ENCODE measurements around the gene C22orf23.
A peak's percentile ranks its signal among the peaks of the same experiment; 100 is the strongest.
"Not testable (repeated sequence)": the region's sequence is repeated elsewhere in the genome, so short reads cannot be mapped to it uniquely, and the experiment has no call there.

The C22orf23 gene

GRCh38 chr22:37953062-37953436, 352 bp downstream of the C22orf23 start:
- DNase-seq, result no peak

GRCh38 chr22:37952629-37953028, 772 bp downstream of the C22orf23 start:
- not testable (repeated sequence) for DNase-seq

- DNase-seq, result no peak
Observed at GRCh38 chr22:37951305-37951704, 2.1 kb downstream of the C22orf23 start.

DNA sequence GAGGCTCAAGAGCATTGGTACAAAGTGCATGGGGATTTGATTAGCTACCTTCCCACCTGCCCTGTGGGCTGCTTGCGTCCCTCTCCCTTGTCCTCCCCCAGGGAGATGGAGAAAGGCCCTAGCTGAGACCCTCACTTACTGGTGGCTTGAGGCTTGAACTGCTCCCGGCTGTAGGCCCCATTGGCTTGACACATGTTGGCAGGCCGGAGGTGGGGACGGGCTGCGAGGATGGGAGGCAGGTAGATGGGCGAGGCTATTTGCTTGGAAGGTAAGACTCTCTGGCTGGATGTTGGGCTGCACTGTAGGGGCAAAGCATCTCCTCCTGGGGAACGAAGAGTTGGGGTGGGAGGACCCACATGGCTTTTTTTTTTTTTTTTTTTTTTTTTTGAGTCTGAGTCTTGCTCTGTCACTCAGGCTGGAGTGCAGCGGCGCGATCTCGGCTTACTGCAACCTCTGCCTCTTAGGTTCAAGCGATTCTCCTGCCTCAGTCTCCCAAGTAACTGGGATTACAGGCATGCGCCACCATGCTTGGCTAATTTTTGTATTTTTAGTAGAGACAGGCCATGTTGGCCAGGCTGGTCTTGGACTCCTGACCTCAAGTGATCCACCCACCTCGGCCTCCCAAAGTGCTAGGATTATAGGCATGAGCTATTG, 6.1 kb downstream of the C22orf23 start:
- DNase-seq, result not testable (repeated sequence)

- DNase-seq, result not testable (repeated sequence)
Observed at GRCh38 chr22:37944423-37944822, 9.0 kb downstream of the C22orf23 start.

DNA sequence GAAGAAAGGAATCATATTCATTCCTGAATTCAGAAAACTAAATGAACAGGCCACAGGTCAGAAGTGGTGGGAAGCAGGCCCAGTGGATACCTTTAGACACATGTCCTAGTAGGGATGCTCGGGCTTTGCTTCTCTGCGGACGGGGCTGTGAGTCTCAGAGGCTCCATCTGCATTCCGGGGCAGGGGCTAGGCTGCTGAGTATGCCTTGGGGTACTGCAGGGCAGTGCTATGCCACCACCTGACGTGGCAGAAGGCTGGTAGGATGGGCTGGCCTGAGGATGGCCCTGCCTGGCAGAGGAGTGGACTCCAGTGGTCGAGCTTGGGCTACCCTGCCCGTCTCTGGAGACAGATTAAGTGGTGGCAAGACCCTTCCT, 9.6 kb downstream of the C22orf23 start:
- no peak for DNase-seq

GRCh38 chr22:37943136-37943824, 10.1 kb downstream of the C22orf23 start:
- no peak for DNase-seq

- DNase-seq, result no peak
Observed at GRCh38 chr22:37942133-37942532, 11.3 kb downstream of the C22orf23 start.

GRCh38 chr22:37940698-37941376, 12.6 kb downstream of the C22orf23 start:
- no peak for DNase-seq

DNA sequence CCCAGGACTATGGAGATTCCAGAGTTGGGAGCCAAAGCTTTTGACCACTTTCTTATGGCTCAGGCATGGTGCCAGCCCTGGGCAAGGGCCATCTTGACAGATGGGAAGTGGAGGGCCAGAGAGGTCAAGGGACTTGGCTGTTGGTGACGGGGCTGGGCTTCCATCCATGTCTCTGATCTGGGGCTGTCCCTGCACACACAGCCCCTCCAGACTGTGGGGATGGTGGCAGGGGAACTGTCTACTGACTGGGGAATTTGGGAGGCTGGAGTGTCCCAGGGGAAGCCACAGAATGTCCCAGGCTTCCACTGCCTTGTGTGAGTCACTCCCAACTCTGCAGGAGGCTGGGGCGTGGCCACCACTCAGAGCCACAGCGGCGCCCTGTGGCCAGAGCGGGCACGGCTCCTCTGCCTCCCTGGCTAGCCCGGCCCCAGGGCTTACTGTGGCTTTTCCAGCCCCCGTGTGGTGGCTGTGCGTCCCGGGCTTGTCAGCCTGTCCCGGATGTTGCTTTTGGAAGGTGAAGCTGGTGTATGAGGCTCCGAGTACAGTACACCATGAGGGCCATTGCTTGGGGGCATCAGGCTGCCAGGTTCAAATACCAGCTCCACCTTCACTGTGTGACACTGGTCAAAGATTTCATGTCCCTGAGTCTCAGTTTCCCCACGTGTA, 19.6 kb downstream of the C22orf23 start:
- peak; percentile 92 for DNase-seq

- DNase-seq, result no peak
Observed at GRCh38 chr22:37932821-37933578, 20.4 kb downstream of the C22orf23 start.

- DNase-seq, result no peak
Observed at GRCh38 chr22:37932401-37932800, 21.0 kb downstream of the C22orf23 start.

DNA sequence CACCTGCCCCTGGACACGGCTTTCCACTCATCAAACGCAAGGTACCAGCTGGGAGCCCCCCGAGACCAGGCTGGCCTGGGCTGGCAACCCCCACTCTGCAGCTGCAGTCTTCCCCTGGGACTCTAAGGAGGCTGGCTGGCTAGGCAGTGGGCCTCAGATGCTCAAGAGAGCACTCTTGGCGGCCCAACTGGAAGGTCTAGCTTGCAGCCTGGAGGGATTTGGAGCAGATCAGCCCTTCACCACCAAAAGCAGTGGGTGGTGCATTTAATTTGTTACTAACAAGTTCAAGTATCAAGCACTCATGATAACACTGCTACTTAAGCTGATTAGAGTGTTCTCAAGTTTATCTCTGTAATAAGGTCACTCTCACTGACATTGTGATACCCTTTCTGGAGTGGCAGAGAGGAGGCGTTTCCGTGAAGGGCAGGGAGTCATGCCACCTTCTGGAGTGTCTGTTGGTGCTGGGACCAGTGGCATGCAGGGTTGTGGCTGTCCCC, 21.5 kb downstream of the C22orf23 start:
- DNase-seq, result no peak

- DNase-seq, result no peak
Observed at GRCh38 chr22:37930952-37931440, 22.4 kb downstream of the C22orf23 start.

DNA sequence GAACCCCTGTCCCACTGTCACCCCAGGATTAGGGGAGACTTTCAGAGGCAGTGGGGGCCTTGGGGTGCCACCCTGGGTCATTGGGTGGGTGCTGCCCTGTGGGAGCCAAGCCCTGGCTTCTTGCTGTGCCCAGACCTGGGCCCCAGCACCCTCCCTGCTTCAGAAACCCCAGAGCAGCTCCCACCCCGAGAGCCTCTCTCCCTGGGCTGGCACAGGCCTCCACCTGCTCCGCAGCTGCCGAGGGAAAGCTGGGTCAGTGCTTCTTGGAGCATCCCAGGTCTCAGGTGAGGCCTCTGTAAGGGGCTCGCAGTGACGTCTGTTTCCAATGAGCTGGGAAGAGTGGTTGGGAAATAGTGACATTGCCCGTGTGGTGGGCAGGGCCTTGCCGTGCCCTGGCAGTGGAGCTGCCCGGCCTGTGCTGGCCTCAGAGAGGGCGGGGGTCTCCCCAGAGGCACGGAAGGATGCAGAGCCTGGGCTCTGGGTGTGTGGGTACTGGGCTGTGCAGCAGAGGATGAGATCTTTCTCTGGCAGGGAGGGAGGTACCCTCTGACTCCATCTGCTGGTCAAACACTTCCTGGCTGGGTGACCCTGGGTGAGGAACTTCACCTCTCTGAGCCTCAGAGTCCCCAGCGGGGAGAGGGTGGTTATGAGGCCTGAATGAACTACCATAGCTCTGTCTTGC, 23.0 kb downstream of the C22orf23 start:
- no peak for DNase-seq

DNA sequence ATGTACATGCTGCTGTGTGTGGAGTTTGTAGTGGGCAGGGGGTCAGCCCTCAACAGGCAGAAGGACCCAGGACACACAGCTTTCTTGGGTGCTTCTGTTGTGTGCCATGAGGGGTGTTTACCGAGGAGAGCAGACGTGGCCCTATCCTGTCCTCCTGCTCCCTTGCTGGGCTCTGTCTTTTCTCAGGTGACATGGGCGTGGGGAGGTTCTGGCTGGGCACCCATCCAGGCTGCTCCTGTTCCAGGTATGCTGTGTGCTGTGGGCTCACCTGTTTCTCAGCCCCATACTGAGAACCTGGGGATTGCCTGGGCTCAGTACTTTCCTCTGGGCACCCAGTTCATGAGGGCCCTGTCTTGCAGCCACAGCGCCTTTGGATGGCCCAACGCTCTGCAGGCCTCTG, 24.0 kb downstream of the C22orf23 start:
- no peak for DNase-seq

- no peak for DNase-seq
Observed at GRCh38 chr22:37927637-37927936, 25.8 kb downstream of the C22orf23 start.

GRCh38 chr22:37926771-37927636, 26.4 kb downstream of the C22orf23 start:
- no peak for DNase-seq

DNA sequence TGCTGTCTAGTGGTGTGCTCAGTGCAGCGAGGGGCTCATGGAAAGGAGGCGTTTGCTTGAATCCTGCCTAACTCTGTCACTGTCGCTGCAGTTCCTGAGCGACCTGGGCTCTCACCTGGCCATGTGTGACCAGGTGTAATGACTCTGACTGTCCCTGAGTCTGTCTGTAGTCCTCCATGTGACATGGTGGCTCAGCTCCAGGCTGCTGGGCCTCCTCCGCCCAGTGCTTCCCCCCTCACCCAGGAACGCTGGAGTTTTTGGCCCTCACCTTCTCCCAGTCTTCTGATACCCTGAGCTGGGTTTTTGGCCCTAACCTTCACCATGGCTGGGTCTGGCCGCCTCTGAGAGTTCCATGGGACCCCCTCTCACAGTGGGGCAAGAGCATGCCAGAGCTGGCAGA, 27.0 kb downstream of the C22orf23 start:
- DNase-seq, result no peak

GRCh38 chr22:37925767-37926166, 27.6 kb downstream of the C22orf23 start:
- DNase-seq, result no peak

DNA sequence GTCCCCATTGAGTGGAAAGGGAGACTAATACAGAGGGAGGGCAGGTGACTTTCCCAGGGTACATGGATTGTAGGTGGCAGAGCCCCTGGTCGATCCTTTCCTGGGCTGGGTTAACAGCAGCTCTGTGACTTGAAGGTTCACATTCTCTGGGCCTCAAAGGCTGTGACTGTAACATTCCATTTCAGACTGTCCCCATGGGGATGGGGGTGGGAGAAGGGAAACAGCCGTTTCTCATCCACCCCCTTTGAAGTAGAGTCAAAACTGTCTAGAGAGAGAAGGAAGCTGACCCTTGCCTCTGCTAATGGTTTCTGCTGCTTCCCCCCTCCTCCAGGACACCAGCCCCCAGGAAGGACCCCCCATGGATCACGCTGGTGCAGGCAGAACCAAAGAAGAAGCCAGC, 28.1 kb downstream of the C22orf23 start:
- DNase-seq, result no peak

All from inflammatory macrophage treated with lipopolysaccharide for 4 hours (primary cell).